Omental fat pad (tissue), 4 donors: Measurements from ENCODE around the gene PFKL. TPM values are rescaled to one million over a fixed set of nuclear protein-coding genes. Genes with fewer than 3 reads are reported as not detected.
A peak's percentile ranks its signal among the peaks of the same experiment; 100 is the strongest.

ENCODE experiments used
- ATAC-seq: fragments of 150-250 bp; one replicate; pipeline ENCODE4 v1.9.1; 2016; ENCODE audit warnings: mild to moderate bottlenecking, moderate library complexity; ENCODE audit not compliant: low FRiP score
- DNase-seq: peaks from one replicate; pipeline ENCODE4 v3.0.0-alpha.2; 2019; ENCODE audit warnings: low spot score
- total RNA-seq, 4 donors: library from RNA; depleted of rRNA; stranded (reverse); fragments of >200 nt; gene quantifications; one replicate each; pipeline ENCODE4 v1.1.0, GENCODE V29; 2016
- TF ChIP-seq, protein P1 (sequence below), 3 donors: fragments of 450-650 bp; IDR thresholded peaks; one replicate each; pipeline ENCODE4 v1.5.1; 2016 to 2017; ENCODE audit warnings: antibody characterized with exemption in 3 of 3, mild to moderate bottlenecking in 3 of 3, moderate library complexity in 2 of 3

PFKL gene
- total RNA-seq, result 100 to 1,000 TPM in 3 of 4 donors, 10 to 100 TPM in 1; 75.7 to 114 (median 104) TPM

DNA sequence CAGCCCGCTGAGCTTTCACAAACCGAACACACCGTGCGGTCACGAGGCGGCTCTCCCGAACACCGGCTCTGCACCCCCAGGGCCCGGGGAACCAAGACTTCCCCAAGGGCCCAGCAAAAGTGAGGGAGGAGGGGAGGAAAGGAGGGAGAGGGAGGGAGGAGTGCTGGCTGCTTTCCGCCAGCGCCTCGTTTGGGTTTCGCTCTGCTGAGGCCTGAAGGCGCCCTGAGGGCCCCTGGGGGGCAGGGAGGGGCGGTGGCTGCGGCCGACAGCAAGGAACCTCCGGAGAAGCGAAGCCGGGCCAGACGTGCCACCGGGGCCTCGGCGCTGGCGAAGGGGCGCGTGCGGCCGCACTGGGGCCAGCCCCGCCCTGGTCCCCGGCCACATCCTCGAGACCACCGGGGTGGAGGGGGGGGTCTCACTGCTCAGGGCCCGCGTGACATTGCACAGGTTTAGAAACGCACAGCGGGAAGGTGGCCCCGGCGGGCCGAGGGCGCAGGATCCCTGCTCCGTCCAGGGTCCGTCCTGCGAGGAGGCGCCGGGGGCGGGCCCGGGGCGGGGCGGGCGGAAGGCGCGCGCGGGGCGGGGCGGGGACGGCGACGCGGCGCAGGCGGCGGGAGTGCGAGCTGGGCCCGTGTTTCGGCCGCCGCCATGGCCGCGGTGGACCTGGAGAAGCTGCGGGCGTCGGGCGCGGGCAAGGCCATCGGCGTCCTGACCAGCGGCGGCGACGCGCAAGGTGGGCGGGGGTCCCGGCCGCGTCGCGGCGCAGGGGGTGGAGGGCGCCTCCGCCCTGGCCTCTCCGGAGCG, at the start of gene PFKL:
Gene PFKL, plus strand, starts transcription at position 596 of the 804 bp plus-strand sequence. Its CDS starts 53 bp downstream, at position 649.
- TF ChIP-seq, protein P1, sequence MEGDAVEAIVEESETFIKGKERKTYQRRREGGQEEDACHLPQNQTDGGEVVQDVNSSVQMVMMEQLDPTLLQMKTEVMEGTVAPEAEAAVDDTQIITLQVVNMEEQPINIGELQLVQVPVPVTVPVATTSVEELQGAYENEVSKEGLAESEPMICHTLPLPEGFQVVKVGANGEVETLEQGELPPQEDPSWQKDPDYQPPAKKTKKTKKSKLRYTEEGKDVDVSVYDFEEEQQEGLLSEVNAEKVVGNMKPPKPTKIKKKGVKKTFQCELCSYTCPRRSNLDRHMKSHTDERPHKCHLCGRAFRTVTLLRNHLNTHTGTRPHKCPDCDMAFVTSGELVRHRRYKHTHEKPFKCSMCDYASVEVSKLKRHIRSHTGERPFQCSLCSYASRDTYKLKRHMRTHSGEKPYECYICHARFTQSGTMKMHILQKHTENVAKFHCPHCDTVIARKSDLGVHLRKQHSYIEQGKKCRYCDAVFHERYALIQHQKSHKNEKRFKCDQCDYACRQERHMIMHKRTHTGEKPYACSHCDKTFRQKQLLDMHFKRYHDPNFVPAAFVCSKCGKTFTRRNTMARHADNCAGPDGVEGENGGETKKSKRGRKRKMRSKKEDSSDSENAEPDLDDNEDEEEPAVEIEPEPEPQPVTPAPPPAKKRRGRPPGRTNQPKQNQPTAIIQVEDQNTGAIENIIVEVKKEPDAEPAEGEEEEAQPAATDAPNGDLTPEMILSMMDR (IDR thresholded peaks at IDR 0.05), result no peak
- no peak for DNase-seq
- ATAC-seq, result peak; percentile 78

DNA sequence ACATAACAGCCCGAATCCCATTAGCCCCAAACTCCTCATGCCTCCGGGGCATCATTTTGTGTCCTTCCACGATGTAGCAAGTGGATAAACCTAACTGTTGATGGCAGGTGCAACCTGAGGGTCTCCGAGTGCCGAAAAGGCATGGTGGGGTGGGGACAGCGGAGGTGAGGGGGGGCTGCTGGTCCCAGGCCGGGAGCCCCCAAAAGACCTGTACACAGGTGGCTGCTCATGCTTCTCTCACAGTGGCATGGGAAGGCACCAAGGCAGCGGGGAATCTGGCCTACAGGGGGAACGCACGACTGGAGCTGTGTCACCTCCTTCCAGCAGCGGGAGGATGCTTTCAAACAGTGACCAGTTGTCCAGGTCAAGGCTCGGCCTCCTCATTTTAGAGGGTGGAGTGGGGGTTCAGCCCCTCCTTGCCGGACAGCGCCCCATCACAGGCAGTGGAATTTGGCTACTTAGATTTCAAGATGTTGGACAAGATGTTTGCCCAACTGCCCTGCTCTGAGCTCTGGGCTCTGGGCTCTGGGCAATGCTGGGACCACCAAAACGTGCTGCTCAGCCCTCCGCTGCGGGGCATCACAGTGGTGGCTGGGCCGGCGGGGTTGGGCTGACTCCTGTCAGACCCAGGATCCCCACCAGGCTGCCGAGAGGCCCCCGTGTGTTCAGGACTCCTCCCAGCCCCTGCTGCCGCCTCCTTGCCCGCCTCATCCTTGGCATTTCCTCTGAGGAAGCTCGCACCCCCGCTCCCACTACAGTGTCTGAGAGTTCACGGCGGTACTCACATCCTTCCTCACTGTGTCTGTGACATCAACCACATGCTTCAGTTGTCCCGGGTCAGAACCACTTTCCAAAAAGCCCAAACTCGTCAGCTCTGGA, 45.8 kb upstream of the PFKL start:
- no peak for ATAC-seq
- no peak for DNase-seq
- TF ChIP-seq, protein P1 (IDR thresholded peaks at IDR 0.05), result no peak

DNA sequence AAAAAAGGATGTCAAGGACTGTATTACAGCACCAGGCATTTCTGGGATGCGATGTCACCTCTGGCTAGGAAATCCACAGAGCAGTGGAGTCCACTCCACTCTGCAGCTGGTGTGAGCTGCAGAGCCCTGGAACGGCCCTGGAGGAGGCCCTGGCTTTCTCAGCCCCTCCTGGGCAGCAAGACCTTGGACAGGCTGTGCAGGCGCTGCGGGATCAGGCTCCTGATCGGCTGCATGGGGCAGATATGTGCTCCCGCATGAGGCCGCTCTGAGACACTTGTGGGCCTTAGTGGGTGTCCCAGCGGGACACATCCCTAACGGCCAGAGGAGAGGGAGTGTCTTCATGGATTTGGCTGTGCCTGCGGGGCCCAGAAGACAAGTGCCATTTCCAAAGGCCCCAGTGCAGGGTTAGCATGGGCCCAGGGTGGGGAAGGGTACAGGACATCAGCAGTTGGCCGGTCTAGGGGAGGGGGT, 44.3 kb upstream of the PFKL start:
- TF ChIP-seq, protein P1 (IDR thresholded peaks at IDR 0.05), result no peak
- DNase-seq (no peak), ATAC-seq (no peak)

DNA sequence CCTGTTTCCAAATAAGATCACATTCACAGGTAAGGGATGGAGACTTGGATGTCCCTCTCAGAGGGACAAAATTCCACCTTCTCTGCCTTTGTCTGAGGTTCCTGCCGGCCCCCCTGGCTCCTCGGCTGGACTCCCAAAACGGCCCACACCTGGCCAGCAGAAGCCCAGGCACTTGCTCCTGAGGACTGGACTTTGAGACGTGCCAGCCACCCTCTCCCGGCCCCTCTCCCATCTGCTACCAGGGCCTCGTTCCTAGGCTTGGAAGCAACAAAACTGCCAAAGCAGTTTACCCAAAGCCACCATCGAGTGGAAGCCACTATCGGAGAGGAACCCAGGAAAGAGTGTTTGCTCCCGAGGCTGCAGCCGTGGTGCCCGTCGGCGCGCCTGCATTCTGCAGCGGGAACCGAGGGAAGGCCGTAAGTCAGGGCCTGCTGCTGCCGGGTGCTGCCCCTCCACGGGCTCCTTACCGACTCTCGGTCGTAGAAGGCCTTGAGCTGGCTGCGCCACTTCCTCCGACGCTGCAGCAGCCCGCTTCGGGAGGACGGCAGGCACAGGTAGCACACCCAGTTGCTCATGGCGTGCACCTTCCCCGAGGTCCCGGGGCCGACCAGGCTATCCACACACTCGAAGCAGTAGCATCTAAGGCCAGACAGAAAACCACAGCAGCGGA, 41.7 kb upstream of the PFKL start:
- TF ChIP-seq, protein P1 (IDR thresholded peaks at IDR 0.05), result no peak
- ATAC-seq (no peak), DNase-seq (no peak)

DNA sequence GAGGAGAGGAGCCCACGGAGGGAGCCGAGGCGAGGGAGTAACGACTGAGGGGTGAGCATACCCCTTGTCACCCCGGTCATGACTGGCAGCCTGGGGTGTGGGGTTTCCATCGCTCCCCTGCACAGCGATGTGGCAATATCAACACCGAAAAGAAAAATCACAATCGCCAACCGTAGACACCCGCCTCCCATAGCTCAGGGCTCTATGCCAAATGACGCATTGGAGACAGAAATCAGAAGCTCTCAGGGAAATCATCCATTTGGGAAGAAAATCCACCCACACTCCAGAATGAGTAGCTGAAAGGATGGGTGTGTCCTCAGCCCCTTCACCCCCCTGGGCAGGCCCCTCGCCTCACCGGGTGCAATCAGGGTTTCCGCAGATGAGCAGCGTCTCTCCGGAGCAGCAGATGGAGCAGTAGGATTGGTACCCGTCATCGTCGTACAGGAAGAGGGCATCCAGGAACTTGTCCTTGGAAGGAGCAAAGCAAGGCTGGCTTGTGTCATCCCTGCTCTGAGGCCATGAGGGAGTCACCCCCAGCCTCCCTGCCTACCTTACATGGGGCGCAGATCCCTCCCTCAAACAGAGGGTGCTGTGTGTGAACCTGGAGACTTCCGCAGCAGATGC, 40.7 kb upstream of the PFKL start:
- TF ChIP-seq, protein P1 (IDR thresholded peaks at IDR 0.05), result no peak
- DNase-seq, result no peak
- peak; percentile 41 for ATAC-seq

DNA sequence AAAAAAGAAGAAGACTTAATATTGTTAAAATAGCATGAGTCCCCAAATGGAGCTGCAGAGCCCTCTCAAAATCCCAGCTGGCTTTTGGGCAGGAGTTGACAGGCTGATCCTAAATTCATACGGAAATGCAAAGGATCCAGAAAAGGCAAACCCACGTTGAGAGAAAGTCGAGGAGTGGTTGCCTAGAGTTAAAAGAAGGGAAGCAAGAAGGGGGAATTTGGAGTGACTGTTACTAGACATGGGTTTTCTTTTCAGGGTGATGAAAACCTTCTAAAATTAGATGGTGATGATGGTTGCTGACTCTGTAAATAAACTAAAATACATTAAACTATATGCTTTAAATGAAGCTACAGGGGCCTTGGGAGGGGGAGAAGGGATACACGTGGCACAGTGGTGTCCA, 39.8 kb upstream of the PFKL start:
- ATAC-seq, result no peak
- DNase-seq, result no peak
- TF ChIP-seq, protein P1 (IDR thresholded peaks at IDR 0.05), result no peak
